ENCODE measurements around the gene ZDHHC11B. TPM values are rescaled to one million over a fixed set of nuclear protein-coding genes. Genes with fewer than 3 reads are reported as not detected.
"Not testable (repeated sequence)": the region's sequence is repeated elsewhere in the genome, so short reads cannot be mapped to it uniquely, and the experiment has no call there.

ZDHHC11B gene
- total RNA-seq = 1.0 TPM

DNA sequence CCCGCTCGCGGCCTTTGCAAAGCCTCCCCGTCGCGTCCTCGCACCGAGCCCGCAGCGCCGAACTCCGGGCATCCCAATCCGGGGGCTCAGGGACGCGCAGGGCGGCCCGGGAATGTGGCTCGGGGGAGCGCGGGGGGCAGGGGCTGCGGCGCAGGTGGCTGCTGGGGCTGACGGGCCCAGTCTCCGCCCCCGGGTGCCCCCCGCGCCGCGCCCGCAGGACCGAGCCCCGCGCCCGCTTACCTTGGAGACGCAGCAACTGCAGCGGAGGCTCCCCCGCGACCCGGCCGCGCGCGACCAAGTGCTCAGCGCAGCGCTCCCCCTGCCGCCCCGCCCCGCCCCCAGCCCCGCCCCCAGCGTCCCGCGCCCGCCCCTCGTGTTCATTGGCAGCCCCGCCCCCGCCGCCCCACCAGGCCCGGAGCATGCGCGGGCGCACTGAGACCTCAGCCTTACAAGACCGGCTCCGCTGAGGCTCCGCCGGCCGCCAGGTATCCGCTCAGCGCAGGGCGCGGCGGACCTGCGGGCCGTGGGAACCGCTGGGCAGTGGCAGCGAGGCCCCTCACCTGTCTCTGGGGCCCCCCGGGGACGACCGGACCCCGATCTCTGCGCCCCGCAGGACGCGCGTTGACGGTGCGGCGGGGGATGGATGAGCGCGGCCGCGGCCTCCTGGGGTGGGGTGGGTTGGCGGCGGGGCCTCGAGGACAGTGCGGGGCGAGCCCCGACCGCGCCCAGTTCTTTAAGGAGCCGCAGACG lies at the start of gene ZDHHC11B:
Gene ZDHHC11B, minus strand, starts transcription at position 302 of the 750 bp plus-strand sequence. CDS start 17,810 bp downstream, outside the sequence.
- Histone ChIP-seq H3K27ac (ENCODE audit: low read depth, low read length) (peak within 1 kb of the TSS; percentile 60), H3K9ac (ENCODE audit: low read depth in 1 of 3, low read length in 3 of 3) (peak within 1 kb of the TSS; percentile 77 to 82 (median 77)), H3K4me3 (ENCODE audit: low read length in 3 of 3) (peak within 1 kb of the TSS; percentile 74 to 80 (median 79))
- not testable (repeated sequence) for H3K4me1 ChIP-seq (ENCODE audit: control insufficient read depth in 3 of 3, insufficient read depth in 3 of 3, low read length in 3 of 3); H3K27me3 ChIP-seq (ENCODE audit: control insufficient read depth in 3 of 3, insufficient read depth in 3 of 3, low read length in 3 of 3); H3K9me3 ChIP-seq (ENCODE audit: control insufficient read depth in 3 of 3, low read length in 3 of 3); H3K36me3 ChIP-seq (ENCODE audit: control insufficient read depth in 3 of 3, insufficient read depth in 3 of 3, low read length in 3 of 3)

DNA sequence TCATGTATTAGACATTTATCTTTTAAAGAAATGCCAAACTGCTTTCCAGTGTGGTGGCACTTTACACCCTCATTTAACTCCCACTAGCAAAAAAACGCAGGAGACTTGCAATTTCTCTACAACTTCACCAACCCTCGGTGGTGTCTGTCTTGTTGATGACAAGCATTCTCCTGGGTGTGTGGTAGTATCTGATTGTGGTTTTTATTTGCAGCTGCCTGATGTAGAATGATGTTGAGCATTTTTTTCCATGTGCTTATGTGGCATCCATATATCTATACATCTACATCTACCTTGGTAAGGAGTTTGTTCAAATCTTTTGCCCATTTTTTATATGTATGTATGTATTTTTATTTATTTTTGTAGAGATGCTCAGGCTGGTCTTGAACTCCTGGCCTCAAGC lies 49.5 kb upstream of the ZDHHC11B start:
- H3K4me3 ChIP-seq (ENCODE audit: low read length in 3 of 3); H3K27me3 ChIP-seq (ENCODE audit: control insufficient read depth in 3 of 3, insufficient read depth in 3 of 3, low read length in 3 of 3); H3K9me3 ChIP-seq (ENCODE audit: control insufficient read depth in 3 of 3, low read length in 3 of 3); H3K36me3 ChIP-seq (ENCODE audit: control insufficient read depth in 3 of 3, insufficient read depth in 3 of 3, low read length in 3 of 3); H3K4me1 ChIP-seq (ENCODE audit: control insufficient read depth in 3 of 3, insufficient read depth in 3 of 3, low read length in 3 of 3); H3K27ac ChIP-seq (ENCODE audit: low read depth, low read length); H3K9ac ChIP-seq (ENCODE audit: low read depth in 1 of 3, low read length in 3 of 3): not testable (repeated sequence)

- H3K27ac ChIP-seq (ENCODE audit: low read depth, low read length); H3K9me3 ChIP-seq (ENCODE audit: control insufficient read depth in 3 of 3, low read length in 3 of 3); H3K9ac ChIP-seq (ENCODE audit: low read depth in 1 of 3, low read length in 3 of 3); H3K4me3 ChIP-seq (ENCODE audit: low read length in 3 of 3); H3K27me3 ChIP-seq (ENCODE audit: control insufficient read depth in 3 of 3, insufficient read depth in 3 of 3, low read length in 3 of 3); H3K36me3 ChIP-seq (ENCODE audit: control insufficient read depth in 3 of 3, insufficient read depth in 3 of 3, low read length in 3 of 3); H3K4me1 ChIP-seq (ENCODE audit: control insufficient read depth in 3 of 3, insufficient read depth in 3 of 3, low read length in 3 of 3): not testable (repeated sequence)
These were observed 43.7 kb upstream of the ZDHHC11B start for GRCh38 chr5:828194-828593.

- not testable (repeated sequence) for H3K27me3 ChIP-seq (ENCODE audit: control insufficient read depth in 3 of 3, insufficient read depth in 3 of 3, low read length in 3 of 3); H3K36me3 ChIP-seq (ENCODE audit: control insufficient read depth in 3 of 3, insufficient read depth in 3 of 3, low read length in 3 of 3); H3K4me1 ChIP-seq (ENCODE audit: control insufficient read depth in 3 of 3, insufficient read depth in 3 of 3, low read length in 3 of 3); H3K9me3 ChIP-seq (ENCODE audit: control insufficient read depth in 3 of 3, low read length in 3 of 3); H3K9ac ChIP-seq (ENCODE audit: low read depth in 1 of 3, low read length in 3 of 3); H3K4me3 ChIP-seq (ENCODE audit: low read length in 3 of 3); H3K27ac ChIP-seq (ENCODE audit: low read depth, low read length)
These were observed 41.0 kb upstream of the ZDHHC11B start for GRCh38 chr5:825544-825943.

DNA sequence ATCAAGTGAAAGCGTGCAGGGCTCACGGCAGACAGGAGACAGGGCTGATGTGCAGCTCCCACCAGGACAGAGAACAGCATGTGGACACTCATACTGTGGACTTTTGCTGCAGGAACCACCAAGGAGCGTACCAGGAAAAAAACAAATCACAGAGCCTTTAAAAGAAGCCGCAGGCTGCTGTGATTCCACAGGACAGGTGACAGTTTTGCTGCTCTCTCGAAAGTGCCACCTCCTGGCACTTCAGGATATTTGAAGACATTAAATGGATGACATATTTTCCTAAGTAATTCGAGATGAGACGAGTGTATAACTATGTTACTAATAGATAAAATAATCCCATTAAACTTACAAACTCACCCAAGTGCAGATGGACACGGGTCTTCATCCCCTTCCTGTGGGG lies 37.0 kb upstream of the ZDHHC11B start:
- Histone ChIP-seq H3K9ac (ENCODE audit: low read depth in 1 of 3, low read length in 3 of 3) (no peak overlapping the region), H3K27me3 (ENCODE audit: control insufficient read depth in 3 of 3, insufficient read depth in 3 of 3, low read length in 3 of 3) (no peaks in the 10 kb centered on the region), H3K27ac (ENCODE audit: low read depth, low read length) (no peak overlapping the region), H3K4me3 (ENCODE audit: low read length in 3 of 3) (no peak overlapping the region), H3K9me3 (ENCODE audit: control insufficient read depth in 3 of 3, low read length in 3 of 3) (no peaks in the 10 kb centered on the region), H3K4me1 (ENCODE audit: control insufficient read depth in 3 of 3, insufficient read depth in 3 of 3, low read length in 3 of 3) (no peaks in the 10 kb centered on the region), H3K36me3 (ENCODE audit: control insufficient read depth in 3 of 3, insufficient read depth in 3 of 3, low read length in 3 of 3) (no peaks in the 10 kb centered on the region)

GRCh38 chr5:820245-820644 lies 35.7 kb upstream of the ZDHHC11B start:
- Histone ChIP-seq H3K27me3 (ENCODE audit: control insufficient read depth in 3 of 3, insufficient read depth in 3 of 3, low read length in 3 of 3) (no peaks in the 10 kb centered on the region), H3K36me3 (ENCODE audit: control insufficient read depth in 3 of 3, insufficient read depth in 3 of 3, low read length in 3 of 3) (no peaks in the 10 kb centered on the region), H3K9ac (ENCODE audit: low read depth in 1 of 3, low read length in 3 of 3) (no peak overlapping the region), H3K4me3 (ENCODE audit: low read length in 3 of 3) (no peak overlapping the region), H3K9me3 (ENCODE audit: control insufficient read depth in 3 of 3, low read length in 3 of 3) (no peaks in the 10 kb centered on the region), H3K4me1 (ENCODE audit: control insufficient read depth in 3 of 3, insufficient read depth in 3 of 3, low read length in 3 of 3) (no peaks in the 10 kb centered on the region), H3K27ac (ENCODE audit: low read depth, low read length) (no peak overlapping the region)

DNA sequence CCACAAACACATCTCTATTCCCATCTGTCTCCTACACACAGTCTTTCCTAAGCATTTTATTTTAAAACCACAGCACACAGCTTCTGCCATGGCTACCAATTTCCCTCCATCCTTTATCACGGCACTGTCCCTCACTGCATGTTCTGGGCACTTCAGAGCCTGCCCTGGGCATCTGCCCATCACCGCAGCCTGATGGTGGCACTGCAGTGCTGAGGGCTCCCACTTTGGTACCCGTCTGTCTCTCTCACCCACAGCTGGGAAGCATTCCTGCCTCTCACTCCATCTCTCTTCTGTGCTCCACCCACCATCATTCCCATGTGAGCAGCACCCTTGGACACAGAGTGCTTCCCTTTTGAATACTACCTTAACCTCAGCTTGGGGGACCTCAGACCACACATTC lies 34.5 kb upstream of the ZDHHC11B start:
- Histone ChIP-seq H3K4me1 (ENCODE audit: control insufficient read depth in 3 of 3, insufficient read depth in 3 of 3, low read length in 3 of 3) (no peaks in the 10 kb centered on the region), H3K27me3 (ENCODE audit: control insufficient read depth in 3 of 3, insufficient read depth in 3 of 3, low read length in 3 of 3) (no peaks in the 10 kb centered on the region), H3K36me3 (ENCODE audit: control insufficient read depth in 3 of 3, insufficient read depth in 3 of 3, low read length in 3 of 3) (no peaks in the 10 kb centered on the region), H3K27ac (ENCODE audit: low read depth, low read length) (no peak overlapping the region), H3K9ac (ENCODE audit: low read depth in 1 of 3, low read length in 3 of 3) (no peak overlapping the region), H3K9me3 (ENCODE audit: control insufficient read depth in 3 of 3, low read length in 3 of 3) (no peaks in the 10 kb centered on the region), H3K4me3 (ENCODE audit: low read length in 3 of 3) (no peak overlapping the region)

DNA sequence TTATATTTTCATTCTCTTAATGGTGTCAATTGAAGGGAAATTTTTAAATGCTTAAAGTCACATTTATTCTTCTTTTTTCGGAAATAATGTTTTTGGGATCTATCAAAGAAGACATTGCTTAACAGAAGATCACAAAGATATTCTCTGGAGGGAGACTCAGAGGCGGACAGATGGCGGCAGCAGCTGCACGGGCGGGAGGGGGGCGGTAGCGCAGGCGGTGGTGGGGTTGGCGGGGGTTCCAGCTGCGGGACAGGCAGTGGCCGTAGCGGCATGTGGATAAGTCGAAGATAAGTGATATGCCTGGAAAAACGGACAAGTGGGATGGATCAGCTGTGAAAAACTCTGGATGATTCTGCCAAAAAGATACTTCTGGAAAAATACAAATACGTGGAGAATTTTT lies 31.6 kb upstream of the ZDHHC11B start:
- Histone ChIP-seq H3K9ac (ENCODE audit: low read depth in 1 of 3, low read length in 3 of 3) (no peak overlapping the region), H3K4me3 (ENCODE audit: low read length in 3 of 3) (no peak overlapping the region), H3K27me3 (ENCODE audit: control insufficient read depth in 3 of 3, insufficient read depth in 3 of 3, low read length in 3 of 3) (no peaks in the 10 kb centered on the region), H3K9me3 (ENCODE audit: control insufficient read depth in 3 of 3, low read length in 3 of 3) (no peaks in the 10 kb centered on the region), H3K36me3 (ENCODE audit: control insufficient read depth in 3 of 3, insufficient read depth in 3 of 3, low read length in 3 of 3) (no peaks in the 10 kb centered on the region), H3K27ac (ENCODE audit: low read depth, low read length) (no peak overlapping the region), H3K4me1 (ENCODE audit: control insufficient read depth in 3 of 3, insufficient read depth in 3 of 3, low read length in 3 of 3) (no peaks in the 10 kb centered on the region)

GRCh38 chr5:815449-815848 lies 30.9 kb upstream of the ZDHHC11B start:
- H3K36me3 ChIP-seq (ENCODE audit: control insufficient read depth in 3 of 3, insufficient read depth in 3 of 3, low read length in 3 of 3) = no peaks in the 10 kb centered on the region
- no peak overlapping the region for H3K27ac ChIP-seq (ENCODE audit: low read depth, low read length)
- no peaks in the 10 kb centered on the region for H3K9me3 ChIP-seq (ENCODE audit: control insufficient read depth in 3 of 3, low read length in 3 of 3)
- no peak overlapping the region for H3K4me3 ChIP-seq (ENCODE audit: low read length in 3 of 3)
- no peak overlapping the region for H3K9ac ChIP-seq (ENCODE audit: low read depth in 1 of 3, low read length in 3 of 3)
- no peaks in the 10 kb centered on the region for H3K4me1 ChIP-seq (ENCODE audit: control insufficient read depth in 3 of 3, insufficient read depth in 3 of 3, low read length in 3 of 3)
- no peaks in the 10 kb centered on the region for H3K27me3 ChIP-seq (ENCODE audit: control insufficient read depth in 3 of 3, insufficient read depth in 3 of 3, low read length in 3 of 3)

- H3K9ac ChIP-seq (ENCODE audit: low read depth in 1 of 3, low read length in 3 of 3); H3K9me3 ChIP-seq (ENCODE audit: control insufficient read depth in 3 of 3, low read length in 3 of 3); H3K4me1 ChIP-seq (ENCODE audit: control insufficient read depth in 3 of 3, insufficient read depth in 3 of 3, low read length in 3 of 3); H3K4me3 ChIP-seq (ENCODE audit: low read length in 3 of 3); H3K36me3 ChIP-seq (ENCODE audit: control insufficient read depth in 3 of 3, insufficient read depth in 3 of 3, low read length in 3 of 3); H3K27me3 ChIP-seq (ENCODE audit: control insufficient read depth in 3 of 3, insufficient read depth in 3 of 3, low read length in 3 of 3); H3K27ac ChIP-seq (ENCODE audit: low read depth, low read length): not testable (repeated sequence)
These were observed 29.0 kb upstream of the ZDHHC11B start for GRCh38 chr5:813575-813974.
